HepG2 (cell line): ENCODE results near the gene SCN7A. TPM values are rescaled to one million over a fixed set of nuclear protein-coding genes. Genes with fewer than 3 reads are reported as not detected.
A peak's percentile ranks its signal among the peaks of the same experiment; 100 is the strongest.

Source experiments
- CBX5 ChIP-seq: sonication (generic); formaldehyde crosslinking; IDR thresholded peaks from 2 replicates; pipeline ENCODE4 v1.4.0; 2020; ENCODE audit warnings: missing genetic modification reagents, borderline replicate concordance
- HIVEP1 ChIP-seq: sonication (generic); formaldehyde crosslinking; IDR thresholded peaks from 2 replicates; pipeline ENCODE4 v1.4.0; 2020; ENCODE audit warnings: mild to moderate bottlenecking, missing genetic modification reagents
- HMGA1 ChIP-seq: sonication (generic); formaldehyde crosslinking; conservative IDR thresholded peaks from 2 replicates; pipeline ENCODE4 v1.4.0; 2020; ENCODE audit warnings: missing genetic modification reagents
- KAT2B ChIP-seq: fragments of 150-350 bp; IDR thresholded peaks from 2 replicates; pipeline ENCODE4 v1.6.1; 2014; ENCODE audit warnings: low read depth, low read length, borderline replicate concordance
- SIX1 ChIP-seq: sonication (generic); formaldehyde crosslinking; IDR thresholded peaks from 2 replicates; pipeline ENCODE4 v1.4.0; 2020; ENCODE audit warnings: missing genetic modification reagents, borderline replicate concordance
- SPEN ChIP-seq: sonication (generic); formaldehyde crosslinking; IDR thresholded peaks from 2 replicates; pipeline ENCODE4 v1.5.1; 2020; ENCODE audit warnings: low read depth, mild to moderate bottlenecking, missing genetic modification reagents
- TRIM24 ChIP-seq: sonication (generic); formaldehyde crosslinking; IDR thresholded peaks from 2 replicates; pipeline ENCODE4 v1.8.0; 2022; ENCODE audit warnings: mild to moderate bottlenecking, missing genetic modification reagents
- U2AF2 ChIP-seq: fragments of 200-400 bp; formaldehyde crosslinking; IDR thresholded peaks from 2 replicates; pipeline ENCODE4 v1.6.1; 2017; ENCODE audit warnings: low read depth, mild to moderate bottlenecking, low read length
- YEATS4 ChIP-seq: sonication (generic); formaldehyde crosslinking; IDR thresholded peaks from 2 replicates; pipeline ENCODE4 v1.4.0; 2020; ENCODE audit warnings: missing genetic modification reagents, borderline replicate concordance
- ZKSCAN5 ChIP-seq: sonication (generic); formaldehyde crosslinking; IDR thresholded peaks from 2 replicates; pipeline ENCODE4 v1.5.1; 2020; ENCODE audit warnings: mild to moderate bottlenecking, missing genetic modification reagents
- ZNF225 ChIP-seq: sonication (generic); formaldehyde crosslinking; IDR thresholded peaks from 2 replicates; pipeline ENCODE4 v1.4.0; 2020; ENCODE audit warnings: mild to moderate bottlenecking, missing genetic modification reagents
- ZNF24 ChIP-seq: fragments of 450-650 bp; IDR thresholded peaks from 2 replicates; pipeline ENCODE4 v1.6.1; 2017; ENCODE audit warnings: antibody characterized with exemption, mild to moderate bottlenecking
- ZNF251 ChIP-seq: sonication (generic); formaldehyde crosslinking; IDR thresholded peaks from 2 replicates; pipeline ENCODE4 v1.9.0; 2021; ENCODE audit warnings: mild to moderate bottlenecking, missing genetic modification reagents
- ZNF468 ChIP-seq: sonication (generic); formaldehyde crosslinking; IDR thresholded peaks from 2 replicates; pipeline ENCODE4 v1.8.0; 2022; ENCODE audit warnings: mild to moderate bottlenecking, moderate library complexity, missing genetic modification reagents
- ZNF543 ChIP-seq: sonication (generic); formaldehyde crosslinking; IDR thresholded peaks from 2 replicates; pipeline ENCODE4 v1.4.0; 2020; ENCODE audit warnings: mild to moderate bottlenecking, missing genetic modification reagents
- ZNF563 ChIP-seq: sonication (generic); formaldehyde crosslinking; IDR thresholded peaks from 2 replicates; pipeline ENCODE4 v1.8.0; 2022; ENCODE audit warnings: mild to moderate bottlenecking, moderate library complexity, missing genetic modification reagents
- ZNF850 ChIP-seq: sonication (generic); formaldehyde crosslinking; conservative IDR thresholded peaks from 2 replicates; pipeline ENCODE4 v1.9.0; 2021; ENCODE audit warnings: mild to moderate bottlenecking, missing genetic modification reagents
- polyA plus RNA-seq, 8 experiments: library from polyadenylated mRNA; depleted of rRNA in 3 of 8; stranded (reverse) in 7 of 8; unstranded in 1 of 8; fragments of >200 nt; fragmentation: Illumina TruSeq in 4 of 8; extraction: Trizol in 4 of 8; gene quantifications; 2 replicates each; pipeline versions ENCODE4 v1.2.1 to v1.2.3, GENCODE V29; 2011 to 2016; ENCODE audit warnings: low read depth in 4 of 8, missing spikeins in 1 of 8, mixed read lengths in 1 of 8; ENCODE audit not compliant: insufficient read depth in 1 of 8
- total RNA-seq, 5 experiments: library from RNA; depleted of rRNA; stranded (reverse); fragments of >200 nt; fragmentation: Illumina TruSeq; extraction: Trizol; gene quantifications; 2 replicates each; pipeline ENCODE4 v1.2.3, GENCODE V29; 2016; ENCODE audit warnings: low read depth in 1 of 5
- TF ChIP-seq, protein P1 (sequence below): sonication (generic); formaldehyde crosslinking; conservative IDR thresholded peaks from 2 replicates; pipeline ENCODE4 v1.5.0; 2020; ENCODE audit warnings: missing genetic modification reagents
- TF ChIP-seq, protein P2 (sequence below): sonication (generic); formaldehyde crosslinking; conservative IDR thresholded peaks from 2 replicates; pipeline ENCODE4 v1.8.0; 2022; ENCODE audit warnings: mild to moderate bottlenecking, moderate library complexity, missing genetic modification reagents
- TF ChIP-seq, protein P3 (sequence below): IDR thresholded peaks from 2 replicates; pipeline ENCODE4 v1.6.1; 2016; ENCODE audit warnings: missing compliant biosample characterization, missing genetic modification reagents, borderline replicate concordance
- TF ChIP-seq, protein P4 (sequence below): IDR thresholded peaks from 2 replicates; pipeline ENCODE4 v1.6.1; 2016; ENCODE audit warnings: mild to moderate bottlenecking

SCN7A gene
- total and polyA plus RNA-seq, 2 of the 13 experiments (the other 11 are each of a cell fraction or from before 2014, with no cell fraction given), result 0.01 TPM; not detected in 1

DNA sequence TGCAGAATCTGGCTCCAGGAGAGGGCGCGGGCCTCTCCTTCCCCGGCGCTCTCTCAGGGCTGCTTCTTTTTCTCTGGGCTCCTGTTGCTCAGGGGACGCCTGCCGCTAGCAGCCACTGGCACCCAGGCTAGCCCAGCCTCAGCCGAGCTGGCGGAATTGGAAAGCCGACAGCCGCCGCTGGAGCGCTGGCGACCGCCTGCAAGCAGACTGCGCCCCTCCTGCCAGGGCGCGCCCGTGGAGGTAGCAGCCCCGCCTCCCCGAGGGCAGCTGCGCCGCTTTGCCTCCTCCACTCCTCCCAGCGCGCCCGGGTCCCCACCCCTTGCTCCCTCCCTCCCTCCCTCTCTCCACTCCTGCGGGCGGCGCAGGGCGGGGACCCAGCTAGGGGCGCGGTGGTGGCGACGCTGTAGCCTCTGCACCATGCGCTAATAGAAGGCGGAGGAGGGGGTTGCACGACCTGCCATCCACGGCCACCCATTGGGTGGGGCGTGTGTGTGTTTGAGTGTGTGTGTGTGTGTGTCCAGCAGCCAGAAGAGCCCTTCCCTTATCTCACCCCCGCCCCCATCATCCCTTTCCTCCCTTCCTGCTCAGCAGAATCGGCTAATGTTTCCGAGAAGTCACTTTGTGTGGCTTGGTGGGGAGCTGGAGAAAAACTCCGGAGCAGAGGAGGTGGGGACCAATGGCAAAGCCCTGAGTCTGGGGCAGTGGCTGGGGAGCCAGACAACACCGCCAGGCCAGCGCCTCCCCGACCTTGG is 118.1 kb downstream of the SCN7A start, which contains the start of gene SCN9A (continued):
- TF ChIP-seq, protein P1, sequence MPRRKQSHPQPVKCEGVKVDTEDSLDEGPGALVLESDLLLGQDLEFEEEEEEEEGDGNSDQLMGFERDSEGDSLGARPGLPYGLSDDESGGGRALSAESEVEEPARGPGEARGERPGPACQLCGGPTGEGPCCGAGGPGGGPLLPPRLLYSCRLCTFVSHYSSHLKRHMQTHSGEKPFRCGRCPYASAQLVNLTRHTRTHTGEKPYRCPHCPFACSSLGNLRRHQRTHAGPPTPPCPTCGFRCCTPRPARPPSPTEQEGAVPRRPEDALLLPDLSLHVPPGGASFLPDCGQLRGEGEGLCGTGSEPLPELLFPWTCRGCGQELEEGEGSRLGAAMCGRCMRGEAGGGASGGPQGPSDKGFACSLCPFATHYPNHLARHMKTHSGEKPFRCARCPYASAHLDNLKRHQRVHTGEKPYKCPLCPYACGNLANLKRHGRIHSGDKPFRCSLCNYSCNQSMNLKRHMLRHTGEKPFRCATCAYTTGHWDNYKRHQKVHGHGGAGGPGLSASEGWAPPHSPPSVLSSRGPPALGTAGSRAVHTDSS (CRISPR knock-in tag), result no peak
- TF ChIP-seq HMGA1 (CRISPR knock-in tag), result no peak
- peak; percentile 86; the same call in 1 of the 2 replicates for TF ChIP-seq ZNF225
- TF ChIP-seq ZNF468, result no peak
- TF ChIP-seq HIVEP1 (CRISPR knock-in tag), result peak; percentile 63; the same call in 1 of the 2 replicates
- TF ChIP-seq KAT2B, result no peak
- TF ChIP-seq ZNF563 (CRISPR knock-in tag), result peak; percentile 63; the same call in 1 of the 2 replicates
- TF ChIP-seq, protein P2, sequence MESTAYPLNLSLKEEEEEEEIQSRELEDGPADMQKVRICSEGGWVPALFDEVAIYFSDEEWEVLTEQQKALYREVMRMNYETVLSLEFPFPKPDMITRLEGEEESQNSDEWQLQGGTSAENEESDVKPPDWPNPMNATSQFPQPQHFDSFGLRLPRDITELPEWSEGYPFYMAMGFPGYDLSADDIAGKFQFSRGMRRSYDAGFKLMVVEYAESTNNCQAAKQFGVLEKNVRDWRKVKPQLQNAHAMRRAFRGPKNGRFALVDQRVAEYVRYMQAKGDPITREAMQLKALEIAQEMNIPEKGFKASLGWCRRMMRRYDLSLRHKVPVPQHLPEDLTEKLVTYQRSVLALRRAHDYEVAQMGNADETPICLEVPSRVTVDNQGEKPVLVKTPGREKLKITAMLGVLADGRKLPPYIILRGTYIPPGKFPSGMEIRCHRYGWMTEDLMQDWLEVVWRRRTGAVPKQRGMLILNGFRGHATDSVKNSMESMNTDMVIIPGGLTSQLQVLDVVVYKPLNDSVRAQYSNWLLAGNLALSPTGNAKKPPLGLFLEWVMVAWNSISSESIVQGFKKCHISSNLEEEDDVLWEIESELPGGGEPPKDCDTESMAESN (CRISPR knock-in tag), result peak; percentile 77; the same call in 1 of the 2 replicates
- TF ChIP-seq YEATS4 (CRISPR knock-in tag), result peak; percentile 74; the same call in 1 of the 2 replicates
- TF ChIP-seq, protein P3, sequence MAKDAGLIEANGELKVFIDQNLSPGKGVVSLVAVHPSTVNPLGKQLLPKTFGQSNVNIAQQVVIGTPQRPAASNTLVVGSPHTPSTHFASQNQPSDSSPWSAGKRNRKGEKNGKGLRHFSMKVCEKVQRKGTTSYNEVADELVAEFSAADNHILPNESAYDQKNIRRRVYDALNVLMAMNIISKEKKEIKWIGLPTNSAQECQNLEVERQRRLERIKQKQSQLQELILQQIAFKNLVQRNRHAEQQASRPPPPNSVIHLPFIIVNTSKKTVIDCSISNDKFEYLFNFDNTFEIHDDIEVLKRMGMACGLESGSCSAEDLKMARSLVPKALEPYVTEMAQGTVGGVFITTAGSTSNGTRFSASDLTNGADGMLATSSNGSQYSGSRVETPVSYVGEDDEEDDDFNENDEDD (CRISPR knock-in tag), result peak; percentile 77
- no peak for TF ChIP-seq SIX1
- TF ChIP-seq ZNF543 (CRISPR knock-in tag), result no peak
- TF ChIP-seq CBX5 (CRISPR knock-in tag), result peak; percentile 60; the same call in 1 of the 2 replicates
- peak; percentile 67 for TF ChIP-seq SPEN
- no peak for TF ChIP-seq TRIM24 (CRISPR knock-in tag)
- 0 out of 2 replicates have a peak, but pooled peaks have one; percentile 35 for TF ChIP-seq ZNF850 (CRISPR knock-in tag)
- TF ChIP-seq U2AF2, result no peak
- peak; percentile 39; the same call in 1 of the 2 replicates for TF ChIP-seq ZKSCAN5 (CRISPR knock-in tag)
- TF ChIP-seq ZNF251 (CRISPR knock-in tag), result no peak
- TF ChIP-seq, protein P4, sequence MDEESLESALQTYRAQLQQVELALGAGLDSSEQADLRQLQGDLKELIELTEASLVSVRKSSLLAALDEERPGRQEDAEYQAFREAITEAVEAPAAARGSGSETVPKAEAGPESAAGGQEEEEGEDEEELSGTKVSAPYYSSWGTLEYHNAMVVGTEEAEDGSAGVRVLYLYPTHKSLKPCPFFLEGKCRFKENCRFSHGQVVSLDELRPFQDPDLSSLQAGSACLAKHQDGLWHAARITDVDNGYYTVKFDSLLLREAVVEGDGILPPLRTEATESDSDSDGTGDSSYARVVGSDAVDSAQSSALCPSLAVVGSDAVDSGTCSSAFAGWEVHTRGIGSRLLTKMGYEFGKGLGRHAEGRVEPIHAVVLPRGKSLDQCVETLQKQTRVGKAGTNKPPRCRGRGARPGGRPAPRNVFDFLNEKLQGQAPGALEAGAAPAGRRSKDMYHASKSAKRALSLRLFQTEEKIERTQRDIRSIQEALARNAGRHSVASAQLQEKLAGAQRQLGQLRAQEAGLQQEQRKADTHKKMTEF (CRISPR knock-in tag), result peak; percentile 92
- no peak for TF ChIP-seq ZNF24
